Stimulated activated CD4-positive, alpha-beta T cell treated with anti-CD3 and anti-CD28 coated beads, Interleukin-12 subunit alpha, Interleukin-12 subunit beta, amount 100 ng/mL, for 48 hours (primary cell): ENCODE measurements around the gene SHISA9.

Source experiments
- DNase-seq, 3 donors: peaks; one replicate each; pipeline ENCODE4 v3.0.0-alpha.2; 2020; ENCODE audit warnings: low read depth in 2 of 3, low spot score in 1 of 3

SHISA9 gene

DNA sequence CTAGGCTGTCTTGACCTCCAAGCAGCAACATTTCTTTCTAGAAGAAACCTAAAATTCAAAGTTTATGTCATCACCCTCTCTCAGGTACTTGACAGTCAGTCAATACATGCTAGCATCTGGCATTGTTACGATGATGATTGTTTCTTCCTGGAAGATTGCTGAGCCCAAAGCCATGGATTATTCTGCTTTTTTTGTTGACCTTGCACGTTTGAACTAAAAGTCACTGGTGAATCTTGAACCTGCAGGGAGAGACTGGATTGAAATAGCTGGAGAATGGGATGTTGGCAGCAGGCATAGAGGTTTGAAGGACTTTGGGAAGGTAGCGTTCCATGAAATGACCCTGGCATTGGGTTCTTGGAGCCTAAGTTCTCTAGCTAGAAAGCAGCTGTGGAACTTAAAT lies 42.9 kb downstream of the SHISA9 start:
- DNase-seq: no peak

DNA sequence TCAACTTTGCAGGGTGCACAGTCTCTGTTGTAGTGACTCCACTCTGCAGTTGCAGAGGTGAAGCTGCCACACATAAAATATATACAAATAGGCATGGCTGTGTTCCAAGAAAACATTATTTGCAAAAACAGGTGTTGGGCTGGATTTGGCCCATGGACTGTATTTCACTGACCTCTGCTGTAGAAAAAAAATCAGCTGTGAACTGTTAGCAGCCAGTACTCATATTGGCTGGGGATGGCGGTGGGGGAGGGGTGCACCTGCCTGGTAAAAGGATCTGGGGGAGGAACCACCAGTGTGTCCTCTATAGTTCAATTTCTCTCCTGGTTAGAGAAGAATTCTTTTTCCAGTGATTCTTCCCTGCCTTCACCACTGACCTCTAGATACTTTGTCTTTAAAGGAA lies 50.0 kb downstream of the SHISA9 start:
- no peak for DNase-seq

DNA sequence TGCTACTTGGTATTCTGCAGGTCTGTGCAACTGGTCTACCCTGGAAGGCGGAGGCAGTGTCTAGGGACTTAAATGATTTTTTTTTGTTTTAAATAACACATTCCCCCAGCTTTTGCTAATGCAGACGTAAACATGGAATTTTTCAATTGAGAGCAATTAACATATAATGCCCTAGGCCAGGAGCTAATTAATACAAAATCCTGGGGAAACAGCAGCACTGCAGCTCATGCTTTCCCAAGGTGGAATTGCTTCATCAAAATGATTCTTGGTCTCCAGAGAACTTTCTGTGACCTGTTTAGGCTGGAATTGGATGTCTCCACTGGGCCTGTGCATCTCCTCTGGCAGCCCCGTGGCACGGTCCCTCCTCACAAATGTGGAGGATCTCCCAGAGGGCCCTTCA lies 50.6 kb downstream of the SHISA9 start:
- no peak for DNase-seq

DNA sequence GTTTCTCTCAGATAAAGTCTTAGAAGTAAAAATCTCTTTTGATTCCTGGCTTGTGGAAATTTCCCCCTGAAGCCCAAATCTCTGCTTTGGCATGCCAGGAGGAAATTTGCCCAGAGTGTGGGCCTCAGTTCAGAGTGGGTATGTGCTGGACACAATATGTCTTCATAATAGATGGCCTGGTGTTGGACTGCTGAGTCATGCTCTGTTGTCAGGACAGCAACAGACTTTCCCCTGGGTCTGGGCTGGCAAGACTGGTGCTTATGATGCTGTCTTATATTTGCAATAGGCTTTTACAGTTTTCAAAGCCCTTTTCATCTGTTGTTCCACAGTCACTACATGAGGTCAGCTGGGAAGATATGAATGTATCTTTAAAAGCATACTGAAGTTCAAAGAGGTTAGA lies 57.0 kb downstream of the SHISA9 start:
- DNase-seq: no peak

DNA sequence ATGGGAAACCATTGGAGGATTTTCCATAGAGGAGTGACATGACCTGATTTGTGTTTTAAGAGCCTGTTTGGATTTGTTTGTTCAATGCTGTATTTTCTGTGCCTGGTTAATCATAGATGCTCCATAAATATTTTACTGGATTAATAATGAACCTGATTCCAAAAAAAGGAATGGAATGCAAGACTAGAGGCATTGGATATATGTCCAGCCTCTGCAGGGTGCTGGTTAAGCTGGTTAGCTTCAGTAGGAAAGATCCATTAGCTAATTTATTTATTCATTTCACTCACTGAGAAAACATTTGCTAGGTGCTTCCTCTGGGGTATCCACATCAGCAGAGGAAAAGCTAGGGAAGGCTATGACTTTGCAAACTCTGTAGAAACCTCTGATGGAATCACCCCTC lies 57.7 kb downstream of the SHISA9 start:
- DNase-seq: no peak

DNA sequence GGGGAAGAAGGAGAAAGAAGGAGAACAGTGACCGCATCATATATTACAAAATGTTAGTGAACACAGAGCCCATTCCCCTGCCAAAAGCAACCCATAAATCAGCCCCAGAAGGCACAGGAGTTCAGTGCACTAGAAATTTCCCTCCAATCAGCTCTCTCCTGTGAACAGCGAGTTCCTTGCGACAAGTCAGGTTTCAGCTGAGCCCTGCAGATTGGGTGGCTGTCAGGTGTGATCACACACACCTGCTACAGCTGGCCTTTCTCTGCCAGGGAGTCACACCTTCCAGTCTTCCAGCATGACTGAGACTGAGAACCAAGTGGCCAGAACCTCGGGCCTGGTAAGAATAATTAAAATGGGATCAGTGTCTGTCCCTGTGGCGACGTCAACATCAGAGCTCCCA lies 60.2 kb downstream of the SHISA9 start:
- DNase-seq: no peak

DNA sequence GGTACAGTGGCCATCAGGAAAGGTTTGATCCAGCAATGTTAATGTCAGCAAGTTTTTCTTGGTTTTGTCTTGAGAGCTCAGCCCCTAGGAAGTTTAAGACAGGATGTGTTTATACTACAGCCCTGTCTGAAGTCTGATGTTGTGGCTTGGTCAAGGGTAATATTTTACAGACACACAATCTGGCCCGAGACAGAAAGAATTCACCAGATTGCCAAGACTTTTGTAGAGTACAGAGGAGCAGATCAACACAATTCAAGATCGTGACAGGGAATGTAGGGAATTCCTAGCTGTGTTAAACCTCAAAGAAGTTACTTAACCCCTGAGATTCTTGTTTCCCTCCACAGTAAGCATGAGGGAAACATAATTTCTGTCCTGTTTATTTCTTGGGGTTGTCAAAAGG lies 63.1 kb downstream of the SHISA9 start:
- DNase-seq: no peak

DNA sequence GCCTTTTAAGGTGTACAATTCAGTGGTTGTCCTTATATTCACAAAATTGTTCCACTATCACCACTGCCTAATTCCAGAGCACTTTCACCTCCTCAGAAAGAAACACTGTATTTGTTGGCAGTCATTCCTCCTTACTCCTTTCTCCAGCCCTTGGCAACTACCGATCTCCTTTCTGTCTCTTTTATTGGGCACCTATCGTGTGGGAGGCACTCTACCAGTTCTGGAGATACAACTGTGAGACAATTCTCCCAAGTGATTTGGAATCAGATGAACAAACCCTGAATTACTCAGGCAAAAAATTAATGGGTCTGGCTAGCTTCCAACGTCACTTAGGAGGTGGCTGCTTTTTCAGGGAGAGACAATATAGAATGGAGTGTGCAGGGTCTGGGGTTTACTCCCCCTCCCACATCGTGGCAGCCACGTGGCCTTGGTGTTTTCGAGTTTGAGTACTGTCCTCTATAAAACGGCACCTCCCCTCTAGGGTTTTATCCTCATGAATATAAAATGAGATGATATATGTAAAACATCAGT lies 63.9 kb downstream of the SHISA9 start:
- DNase-seq: no peak

DNA sequence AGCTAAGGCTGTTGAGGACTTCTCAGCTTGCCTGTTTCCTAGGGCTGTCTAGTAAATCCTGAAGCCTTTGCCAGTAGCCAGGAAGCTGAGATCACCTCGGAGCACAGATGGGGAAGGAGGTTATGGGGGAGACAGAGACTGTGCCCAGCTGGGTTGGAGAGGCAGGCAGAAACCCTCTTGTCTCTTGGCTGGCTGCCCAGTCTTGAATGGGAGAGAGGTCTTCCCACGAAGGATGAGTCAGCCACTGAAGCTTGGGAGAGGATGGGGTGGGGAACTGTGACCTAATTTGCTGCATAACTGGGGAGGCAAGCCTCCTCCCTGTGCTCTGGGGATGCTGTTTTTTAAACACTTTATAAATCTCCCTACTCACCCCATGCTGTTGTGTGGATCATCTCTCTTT lies 69.8 kb downstream of the SHISA9 start:
- no peak for DNase-seq

DNA sequence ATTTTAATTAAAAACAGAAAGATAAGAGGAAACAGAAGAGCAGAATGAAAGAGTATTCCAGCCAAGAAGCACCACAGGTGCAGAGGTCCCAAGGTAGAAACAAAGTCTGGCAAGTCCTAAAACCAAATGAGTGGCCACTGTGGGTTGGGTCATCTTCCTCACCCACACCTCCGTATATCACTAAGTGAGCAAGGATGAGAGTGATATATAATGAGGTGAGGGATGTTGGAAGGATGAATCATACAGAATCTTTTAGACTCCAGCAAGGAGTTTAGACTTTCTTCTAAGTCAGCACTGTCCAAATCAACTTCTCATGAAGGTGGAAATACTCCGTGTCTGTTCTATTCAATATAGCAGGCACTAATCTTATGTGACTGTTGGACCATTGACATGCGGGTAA lies 70.8 kb downstream of the SHISA9 start:
- DNase-seq: no peak

DNA sequence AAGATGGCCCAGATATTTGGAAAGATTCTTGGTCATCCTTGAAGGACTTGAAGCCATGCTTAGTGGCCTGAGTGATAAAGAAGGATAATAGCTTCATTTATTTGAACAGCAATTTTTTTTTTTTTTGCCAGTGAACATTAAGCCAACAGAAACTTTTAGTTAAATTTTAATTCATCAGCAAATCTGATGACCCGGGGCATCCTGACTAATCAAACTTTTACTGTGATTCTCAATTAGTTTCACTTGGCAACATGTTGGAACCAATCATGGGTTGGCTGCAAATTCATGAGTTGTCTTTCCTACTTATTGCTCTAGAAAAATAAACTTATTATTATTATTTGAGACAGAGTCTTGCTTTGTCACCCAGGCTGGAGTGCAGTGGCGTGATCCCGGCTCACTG lies 74.4 kb downstream of the SHISA9 start:
- DNase-seq: no peak

DNA sequence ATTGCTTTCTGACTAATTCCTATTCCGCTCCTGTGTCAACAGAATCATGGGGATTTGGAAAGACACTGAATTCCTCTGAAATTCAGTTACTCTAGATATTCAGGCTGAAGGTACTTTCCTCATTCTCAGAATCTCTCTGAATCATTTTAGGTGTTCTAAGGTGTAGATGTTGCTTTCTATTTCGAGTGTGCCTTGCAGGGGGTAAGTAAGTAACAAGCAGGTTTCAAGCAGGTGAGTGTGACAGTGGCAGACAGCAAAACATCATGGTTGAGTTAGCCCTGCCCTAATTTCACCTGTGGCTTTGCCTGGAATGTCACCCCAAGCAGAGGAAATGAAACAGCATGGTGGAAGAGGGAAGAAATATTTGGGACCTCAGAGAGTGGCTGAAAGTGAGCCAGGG lies 75.1 kb downstream of the SHISA9 start:
- no peak for DNase-seq

DNA sequence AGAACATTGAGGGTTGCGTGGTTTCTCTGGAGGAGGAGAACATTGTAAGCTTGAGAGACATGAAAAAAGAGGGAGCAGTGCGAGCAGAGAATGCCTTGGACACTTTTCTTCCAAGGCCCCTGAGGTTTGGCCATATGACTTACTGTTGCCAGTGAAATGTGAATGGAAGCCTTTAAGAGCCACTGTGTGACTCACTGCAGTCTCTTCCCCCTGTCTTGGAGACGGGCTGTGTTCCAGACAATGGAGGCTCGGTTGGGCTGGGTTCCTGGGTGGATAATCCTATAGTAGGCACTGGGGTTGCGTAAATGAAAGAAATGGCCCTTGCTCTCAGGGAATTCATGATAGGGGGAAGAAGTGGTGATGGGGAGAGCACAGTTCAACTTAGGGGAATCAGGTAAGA lies 75.5 kb downstream of the SHISA9 start:
- DNase-seq: no peak

DNA sequence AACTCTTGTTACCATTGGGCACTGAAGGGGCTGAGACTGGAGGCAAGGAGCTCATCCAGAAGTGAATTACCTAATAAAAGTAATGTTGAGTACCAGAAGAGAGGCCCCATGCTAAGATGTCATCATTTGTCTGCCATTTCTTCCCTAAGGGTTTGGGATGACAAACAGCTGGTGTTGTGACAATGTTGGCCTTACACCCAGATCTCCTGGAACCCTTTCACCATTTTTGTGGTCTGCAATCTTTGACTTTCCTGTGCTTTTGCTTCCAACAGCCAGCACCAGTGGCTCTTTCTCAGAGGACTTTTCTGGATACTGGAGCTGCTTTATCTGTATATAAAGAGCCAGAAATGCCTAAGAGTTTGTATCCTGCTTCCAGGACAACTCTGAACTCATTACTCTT lies 84.1 kb downstream of the SHISA9 start:
- DNase-seq: no peak

DNA sequence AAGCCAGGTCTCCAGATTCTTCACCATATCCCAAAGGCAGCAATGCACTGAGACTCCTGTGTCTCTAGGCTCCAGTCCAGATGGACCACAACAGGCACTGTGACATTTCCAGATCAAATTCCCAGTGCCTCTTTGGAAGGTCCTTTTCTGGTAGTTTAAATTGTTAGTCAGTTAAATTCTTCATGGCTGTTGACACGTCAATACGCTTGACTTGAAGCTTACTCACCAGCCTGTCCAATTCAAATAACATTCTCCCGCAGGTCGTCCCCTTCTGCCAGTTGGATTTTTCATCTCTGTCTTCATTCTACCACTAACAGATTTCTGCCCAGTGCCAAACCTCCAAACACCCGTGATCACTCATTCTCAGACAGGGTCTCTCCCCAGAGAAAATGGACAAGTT lies 86.7 kb downstream of the SHISA9 start:
- no peak for DNase-seq

DNA sequence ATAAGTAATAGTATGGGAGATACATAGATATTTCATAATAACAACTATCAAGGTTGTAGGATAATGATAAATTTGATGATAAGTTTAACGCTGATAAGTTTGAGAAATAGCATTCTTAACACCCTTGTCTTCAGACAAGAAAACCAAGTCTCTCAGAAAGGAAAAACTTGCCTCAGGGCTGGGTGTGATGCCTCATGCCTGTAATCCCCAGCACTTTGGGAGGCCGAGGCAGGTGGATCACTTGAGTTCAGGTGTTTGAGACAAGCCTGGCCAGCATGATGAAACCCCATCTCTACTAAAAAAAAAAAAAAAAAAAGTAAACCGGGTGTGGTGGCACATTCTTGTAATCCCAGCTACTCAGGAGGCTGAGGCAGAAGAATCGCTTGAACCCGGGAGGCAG lies 90.7 kb downstream of the SHISA9 start:
- DNase-seq: no peak

DNA sequence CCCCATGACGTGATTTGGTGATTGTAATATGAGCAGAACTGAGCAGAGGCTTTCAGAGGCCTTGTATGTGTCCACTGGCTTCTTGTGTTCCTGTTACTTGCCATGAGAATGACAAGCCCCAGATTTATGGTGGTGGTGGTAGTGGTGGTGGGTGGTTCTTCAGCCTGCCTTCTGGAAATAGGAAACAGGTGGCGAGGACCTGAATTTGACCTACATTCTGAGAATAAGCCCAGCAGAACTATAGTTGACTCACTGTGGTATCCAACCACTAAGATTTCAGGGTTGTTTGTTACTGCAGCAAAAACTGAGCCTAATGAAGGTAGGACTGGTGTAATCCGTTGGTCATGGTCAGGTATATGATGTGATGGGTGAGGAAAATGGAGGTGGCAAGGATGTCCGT lies 93.0 kb downstream of the SHISA9 start:
- DNase-seq: no peak

DNA sequence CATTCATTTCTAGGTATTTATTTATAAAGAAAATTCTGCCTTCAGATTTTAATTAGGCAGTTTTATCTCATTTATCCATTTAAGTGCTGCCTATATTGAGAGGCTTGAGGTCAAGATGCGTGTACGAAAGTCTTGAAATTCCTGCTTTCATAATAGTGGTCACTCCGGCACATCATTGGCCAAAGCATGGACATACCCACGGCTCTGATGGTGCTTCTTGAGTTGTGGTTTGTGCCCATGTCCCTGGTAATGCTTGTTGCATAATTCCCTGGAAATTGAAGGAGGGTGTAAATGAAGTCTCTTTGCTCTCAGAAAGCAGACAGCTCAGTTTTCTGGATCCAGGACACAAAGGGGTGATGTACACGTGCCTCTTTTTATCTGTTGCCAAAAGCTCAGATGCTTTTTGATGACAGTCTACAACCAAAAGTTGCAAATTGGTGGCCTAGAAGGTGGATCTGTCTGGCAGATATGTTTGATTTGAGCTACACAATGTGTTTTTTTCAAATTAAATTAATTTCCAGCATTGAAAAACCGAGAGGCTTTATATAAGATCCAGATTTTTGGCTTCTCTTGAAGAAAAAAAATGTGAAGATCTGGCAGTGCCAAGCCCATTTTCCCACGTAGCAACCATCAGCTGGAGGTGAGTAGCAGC lies 94.4 kb downstream of the SHISA9 start:
- DNase-seq: no peak

DNA sequence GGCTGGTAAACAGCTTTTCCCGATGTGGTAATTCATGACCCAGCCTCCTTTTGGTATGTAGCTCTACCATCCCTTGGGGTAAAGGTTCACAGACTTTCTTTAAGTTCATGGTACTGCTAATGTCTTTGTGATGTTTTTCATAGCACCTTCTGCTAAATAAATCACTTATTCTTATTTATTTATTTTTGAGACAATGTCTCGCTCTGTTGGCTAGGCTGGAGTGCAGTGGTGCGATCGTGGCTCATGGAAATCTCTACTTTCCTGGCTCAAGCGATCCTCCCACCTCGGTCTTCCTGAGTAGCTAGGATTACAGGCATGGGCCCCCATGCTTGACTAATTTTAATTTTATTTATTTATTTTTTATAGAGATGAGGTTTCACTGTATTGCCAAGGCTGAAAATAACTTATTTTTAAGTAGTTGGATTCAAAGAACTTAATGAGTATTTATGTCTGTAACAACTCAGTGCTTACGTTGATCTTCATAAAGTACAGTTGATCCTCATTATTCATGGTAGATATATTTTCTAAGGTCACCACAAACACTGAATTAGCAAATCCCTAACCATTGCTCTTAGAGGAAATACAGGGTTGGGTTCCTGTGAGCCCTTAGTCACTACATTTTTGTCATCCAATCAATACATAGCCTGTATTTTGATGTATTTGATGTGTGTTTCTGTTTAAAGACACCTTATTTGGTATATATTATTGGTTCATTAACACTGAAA lies 97.1 kb downstream of the SHISA9 start:
- no peak for DNase-seq

DNA sequence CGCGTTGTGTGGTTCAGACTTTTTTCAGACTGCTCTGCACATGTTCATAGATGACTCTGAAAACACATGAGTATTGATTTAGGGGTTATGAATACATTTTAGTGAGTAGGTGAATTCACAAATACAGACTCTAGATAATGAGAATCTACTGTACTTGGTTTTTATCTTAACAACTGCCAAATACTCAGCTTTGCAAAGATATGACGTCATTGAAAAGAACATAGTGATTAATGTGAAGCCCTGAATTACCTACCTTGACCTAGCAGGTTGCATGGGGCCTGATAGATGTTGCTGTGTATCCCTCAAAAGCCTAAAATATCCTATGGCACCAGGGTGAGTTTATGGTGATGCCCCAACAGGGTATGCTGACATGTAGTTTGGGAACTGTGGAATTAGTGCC lies 98.0 kb downstream of the SHISA9 start:
- DNase-seq: no peak

DNA sequence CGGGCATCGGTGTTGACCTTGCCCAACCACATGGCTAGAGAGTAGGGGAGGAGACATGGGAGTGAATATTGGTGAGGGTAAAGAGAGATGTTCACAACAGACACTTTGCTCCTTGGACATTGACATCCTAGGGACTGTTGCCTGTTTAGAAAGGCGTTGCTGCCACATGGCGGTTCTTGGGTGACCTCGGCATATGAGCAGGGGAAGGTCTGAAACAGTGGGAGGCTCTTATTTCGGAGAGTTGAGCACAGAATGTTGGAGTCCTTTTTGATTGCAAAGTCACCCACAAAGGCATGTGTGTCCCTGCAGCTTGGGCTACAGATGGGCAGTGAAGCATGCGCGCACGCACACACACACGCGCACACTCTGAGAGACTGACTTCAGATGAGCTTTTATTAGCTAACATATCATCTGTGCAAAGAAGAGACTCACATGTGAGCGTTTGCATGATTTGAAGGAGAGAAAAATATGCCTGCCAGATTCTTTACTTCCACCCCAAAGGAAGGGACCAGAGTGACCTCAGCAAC lies 104.4 kb downstream of the SHISA9 start:
- no peak for DNase-seq

DNA sequence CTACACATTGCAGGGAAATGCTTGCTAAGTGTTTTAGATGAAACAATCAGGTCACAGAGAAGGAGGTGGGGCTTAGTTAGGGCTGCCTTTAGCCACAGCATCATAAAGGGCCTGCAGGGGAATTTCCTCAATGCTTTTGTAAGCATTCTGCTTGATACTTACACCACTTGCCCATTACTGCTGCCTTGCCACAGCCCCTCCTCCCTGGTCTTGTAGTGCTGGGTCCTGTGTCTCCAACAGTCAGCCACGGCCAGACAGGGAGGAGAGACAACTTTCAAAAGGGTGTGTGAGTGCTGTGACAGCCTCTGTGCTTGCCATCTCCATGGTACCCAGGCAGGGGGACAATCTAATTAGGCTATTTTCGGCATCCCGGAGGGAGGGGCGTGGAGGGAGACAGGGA lies 111.2 kb downstream of the SHISA9 start:
- no peak for DNase-seq

DNA sequence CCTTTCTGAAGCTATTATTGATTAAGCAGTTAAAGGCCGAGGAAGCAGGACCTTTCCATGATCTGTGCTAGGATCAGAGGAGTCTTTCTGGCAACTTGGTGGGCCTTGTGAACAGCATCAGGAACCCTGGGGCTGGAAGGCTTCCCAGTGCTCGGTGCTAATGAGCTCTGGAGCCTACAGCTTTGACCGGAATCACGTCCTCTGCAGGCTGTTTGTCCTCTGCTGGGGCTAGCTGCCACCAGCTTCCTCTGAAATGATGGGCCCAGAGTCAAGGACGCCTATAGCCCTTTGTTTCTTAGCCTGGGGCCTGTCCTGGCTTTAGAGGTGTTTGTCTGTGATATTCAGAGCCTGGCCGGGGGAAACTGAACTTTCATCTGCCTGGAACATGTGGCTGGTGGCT lies 111.6 kb downstream of the SHISA9 start:
- DNase-seq: no peak
